ENCODE measurements around the gene SYK.

The SYK gene

GRCh38 chr9:90854637-90855175 lies 53.1 kb downstream of the SYK start:
- DNase-seq = no peak

DNA sequence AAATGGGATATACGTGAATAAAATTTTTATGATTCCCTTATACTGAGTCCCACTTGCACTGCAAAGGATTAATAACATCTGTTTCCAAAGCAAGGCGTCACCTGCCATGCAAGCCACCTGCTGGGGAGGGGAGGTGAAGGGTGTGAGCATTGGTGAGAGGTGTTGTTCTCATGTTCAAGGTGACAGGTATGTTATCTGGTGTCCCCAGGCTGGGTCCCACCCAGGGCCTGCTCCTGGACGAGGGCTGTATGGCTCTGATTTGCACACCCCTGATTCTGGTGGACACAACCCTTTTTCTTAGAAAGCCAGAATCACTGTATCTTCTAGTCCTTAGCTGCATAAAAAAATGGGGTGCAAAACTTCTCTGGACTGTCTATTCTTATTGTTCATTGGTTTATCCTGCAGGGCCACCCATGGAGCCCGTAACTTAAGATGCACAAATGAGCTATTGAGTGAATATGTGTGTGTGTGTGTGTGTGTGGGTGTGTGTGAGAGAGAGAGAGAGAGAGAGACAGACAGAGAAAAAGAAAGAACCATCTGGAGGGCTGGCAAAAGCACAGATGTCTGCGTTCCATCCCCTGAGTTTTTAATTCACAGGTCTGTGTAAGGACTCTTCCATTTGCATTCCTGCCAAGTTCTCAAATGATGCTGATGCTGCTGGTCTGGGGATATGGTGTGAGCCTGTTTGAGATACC lies 53.7 kb downstream of the SYK start:
- no peak for DNase-seq

GRCh38 chr9:90857091-90857490 lies 55.5 kb downstream of the SYK start:
- no peak for DNase-seq

- no peak for DNase-seq
These were observed 56.2 kb downstream of the SYK start for GRCh38 chr9:90857855-90858254.

- no peak for DNase-seq
These were observed 56.9 kb downstream of the SYK start for GRCh38 chr9:90858457-90858901.

GRCh38 chr9:90860382-90860781 lies 58.8 kb downstream of the SYK start:
- DNase-seq = no peak

DNA sequence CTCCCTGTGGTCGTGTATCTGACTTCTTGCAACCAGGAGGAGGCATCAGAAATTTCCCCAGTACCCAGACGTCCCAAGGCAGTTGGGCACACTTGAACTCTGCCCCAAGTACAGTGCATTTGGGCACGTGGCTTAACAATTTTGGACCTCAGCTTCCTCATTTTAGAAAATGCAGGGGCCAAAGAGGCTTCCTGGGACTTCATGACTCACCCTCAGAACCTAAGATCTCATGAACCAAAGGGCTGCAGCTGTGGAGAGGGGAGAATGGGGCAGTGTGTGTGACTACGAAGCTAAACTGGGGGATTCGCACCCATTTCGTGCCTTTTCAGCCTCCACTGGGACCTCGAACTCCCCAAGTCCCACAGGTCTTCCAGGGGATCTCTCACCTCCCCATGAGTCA lies 59.2 kb downstream of the SYK start:
- DNase-seq = no peak

- no peak for DNase-seq
These were observed 59.8 kb downstream of the SYK start for GRCh38 chr9:90861380-90861779.

GRCh38 chr9:90861826-90862740 lies 60.5 kb downstream of the SYK start:
- no peak for DNase-seq

- no peak for DNase-seq
These were observed 63.2 kb downstream of the SYK start for GRCh38 chr9:90864779-90865178.

GRCh38 chr9:90867101-90867500 lies 65.5 kb downstream of the SYK start:
- no peak for DNase-seq

DNA sequence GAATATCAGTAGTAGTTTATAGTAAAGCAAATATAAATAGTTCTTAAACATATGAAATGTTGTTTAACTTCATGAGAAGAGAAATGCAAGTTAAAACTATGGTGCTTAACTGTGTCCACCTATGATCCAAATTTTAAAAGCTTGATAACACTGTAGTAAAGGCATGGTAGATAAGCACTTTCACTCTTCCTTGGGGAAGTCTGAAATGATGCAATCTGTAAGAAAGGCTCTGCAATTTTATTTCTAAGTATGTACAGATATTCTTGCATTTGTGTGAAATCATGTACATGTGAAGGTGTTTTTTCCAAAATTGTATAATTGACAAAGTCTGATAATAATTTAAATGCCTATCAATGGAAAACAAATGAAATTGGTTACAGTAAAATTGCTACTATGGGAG lies 66.9 kb downstream of the SYK start:
- no peak for DNase-seq

GRCh38 chr9:90869361-90869760 lies 67.7 kb downstream of the SYK start:
- DNase-seq = no peak

DNA sequence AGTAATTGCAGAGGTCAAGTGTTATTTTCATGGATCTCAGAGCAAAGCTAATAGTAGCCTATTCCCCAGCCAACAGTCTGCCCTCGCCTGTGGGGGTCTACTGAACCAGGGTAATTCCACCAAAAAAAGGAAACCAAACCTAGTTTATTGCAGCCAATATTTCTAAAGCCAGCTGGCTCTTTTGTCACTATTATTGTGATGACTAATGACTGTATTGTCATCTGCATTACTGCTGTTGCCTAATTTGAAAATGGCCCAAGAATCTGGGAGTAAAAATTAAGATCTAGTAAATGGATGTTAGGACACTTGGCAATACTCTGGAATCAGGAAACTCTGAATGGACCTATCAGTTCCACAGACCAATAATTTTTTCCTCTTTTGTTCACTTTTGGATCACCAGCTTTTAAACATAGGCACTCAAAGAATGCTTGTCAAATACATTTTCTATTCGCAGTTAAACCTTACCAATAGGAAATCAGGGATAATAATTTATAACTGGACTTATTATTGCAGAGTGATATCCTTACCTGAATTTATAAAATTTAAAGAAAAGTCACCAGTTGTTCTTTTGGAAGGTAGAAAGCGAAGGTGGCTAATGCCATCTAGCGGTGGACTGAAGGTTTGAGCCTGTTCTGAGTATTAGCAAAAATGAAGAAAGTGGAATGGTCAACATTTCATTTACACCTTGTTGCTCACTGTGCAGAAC lies 69.2 kb downstream of the SYK start:
- DNase-seq = no peak

- DNase-seq = no peak
These were observed 69.8 kb downstream of the SYK start for GRCh38 chr9:90871327-90871935.

DNA sequence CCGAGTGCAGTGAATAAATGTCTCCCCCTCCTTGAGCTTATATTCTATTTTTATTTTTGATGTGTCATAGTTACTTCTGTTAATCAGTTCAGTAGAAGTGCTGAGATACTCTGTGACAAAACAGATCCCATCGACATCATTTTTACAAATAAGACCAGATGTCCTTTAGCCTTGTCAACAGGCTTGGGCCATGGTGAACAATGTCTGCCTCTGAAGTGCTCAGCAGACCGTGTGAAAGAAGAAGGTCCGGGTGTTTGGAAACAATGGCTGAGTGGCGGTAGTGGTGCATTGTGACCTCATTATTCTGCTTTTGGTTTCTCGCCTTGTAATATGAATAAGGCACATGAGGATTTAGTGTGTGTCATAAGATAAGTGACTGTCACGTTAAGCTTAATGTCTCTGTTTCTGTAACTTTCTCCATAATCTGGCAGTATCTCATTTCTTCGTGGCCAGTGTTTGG lies 71.2 kb downstream of the SYK start:
- peak; percentile 86 for DNase-seq

- DNase-seq = no peak
These were observed 71.8 kb downstream of the SYK start for GRCh38 chr9:90873422-90873821.

DNA sequence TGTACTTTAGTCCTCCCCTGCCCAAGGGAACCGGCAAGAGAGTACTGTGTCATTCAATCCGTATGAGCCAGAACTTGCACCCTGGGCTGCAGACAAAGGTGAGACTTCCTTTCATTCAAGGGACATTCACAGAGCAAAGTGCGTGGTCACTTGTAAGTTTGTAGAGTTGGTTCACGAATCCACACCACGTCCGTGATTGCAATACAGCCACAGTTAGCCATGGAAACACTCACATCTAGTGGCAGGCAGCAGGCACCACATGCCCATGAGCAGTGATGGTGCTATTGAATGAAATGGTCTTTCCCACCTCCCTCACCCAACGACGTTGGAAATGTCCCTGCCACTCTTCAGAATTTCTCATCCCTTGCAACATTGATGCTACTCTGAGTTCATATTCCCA lies 72.6 kb downstream of the SYK start:
- no peak for DNase-seq

DNA sequence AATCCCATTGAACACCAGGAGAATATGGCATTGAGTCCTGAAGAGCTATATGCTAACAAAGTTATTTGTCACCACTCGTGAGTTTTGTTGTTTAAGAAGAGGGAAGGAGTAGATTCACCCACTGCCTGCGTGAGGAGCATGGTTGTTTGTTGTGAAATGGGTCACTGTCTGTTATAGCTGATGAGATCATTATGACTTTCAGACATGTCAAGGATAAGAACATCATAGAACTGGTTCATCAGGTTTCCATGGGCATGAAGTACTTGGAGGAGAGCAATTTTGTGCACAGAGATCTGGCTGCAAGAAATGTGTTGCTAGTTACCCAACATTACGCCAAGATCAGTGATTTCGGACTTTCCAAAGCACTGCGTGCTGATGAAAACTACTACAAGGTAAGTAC lies 76.9 kb downstream of the SYK start:
- DNase-seq = no peak

DNA sequence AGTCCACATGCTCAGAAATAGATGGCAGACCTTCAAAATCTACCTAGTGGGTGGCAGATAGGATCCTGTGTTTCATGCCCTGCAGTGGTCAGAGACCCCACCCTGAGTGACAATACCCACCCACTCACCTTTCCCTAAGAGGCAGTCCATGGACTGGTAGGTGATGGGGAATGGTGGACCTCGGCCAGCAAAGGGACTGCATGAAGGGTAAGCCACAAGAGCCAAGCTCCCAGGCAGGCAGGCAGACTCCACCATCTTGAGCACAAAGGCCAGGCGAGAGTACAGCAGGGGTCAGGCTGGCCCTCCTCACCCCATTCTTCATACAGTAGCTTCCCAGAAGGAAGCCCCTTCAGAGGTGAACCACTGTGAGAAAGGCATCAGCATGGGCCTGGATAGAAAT lies 78.4 kb downstream of the SYK start:
- no peak for DNase-seq

GRCh38 chr9:90880669-90881068 lies 79.0 kb downstream of the SYK start:
- DNase-seq = no peak

DNA sequence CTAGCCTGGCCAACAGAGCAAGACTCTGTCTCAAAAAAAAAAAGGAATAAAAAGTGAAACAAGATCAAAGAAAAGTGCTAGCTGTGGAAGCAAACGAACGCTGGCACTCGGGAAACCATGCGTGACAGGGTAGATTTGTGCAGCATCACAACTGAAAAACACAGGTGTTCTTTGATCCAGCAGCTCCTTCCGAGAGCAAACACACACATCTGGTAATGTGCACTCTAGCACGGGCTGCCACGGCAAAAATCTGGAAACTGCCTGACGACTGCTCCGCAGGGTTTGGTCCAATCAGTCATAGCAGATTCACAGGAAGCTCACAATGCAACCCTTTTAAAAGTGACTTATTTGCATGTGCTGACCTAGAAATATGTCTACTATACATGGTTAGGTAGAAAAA lies 80.0 kb downstream of the SYK start:
- no peak for DNase-seq
